Measurements from ENCODE around the gene PRDM16.

GRCh38 chr1:3020263-3020909, 48.6 kb upstream of the PRDM16 start:
- no peak for TF ChIP-seq POLR2A (IDR thresholded peaks at IDR 0.05)
- TF ChIP-seq CTCF (IDR thresholded peaks at IDR 0.05), result no peak

Measured in uterus (tissue), 2 donors.